A673 (cell line): ENCODE results near the gene CEP112. TPM values are rescaled to one million over a fixed set of nuclear protein-coding genes. Genes with fewer than 3 reads are reported as not detected.

Source experiments
- BruUV-seq: library from RNA; stranded (reverse); fragments of 400-500 nt; replicated peaks from 2 replicates; lab custom pipeline; 2021; lab: Mats Ljungman, UMichigan
- CTCF ChIA-PET: fragments of 300-600 bp; sonication (Branson Sonifier 250); formaldehyde crosslinking; loops from one replicate; lab custom pipeline; 2022; ENCODE audit warnings: antibody characterized with exemption; lab: Charles Lee
- POLR2A ChIA-PET: fragments of 300-600 bp; sonication (Branson Sonifier 250); formaldehyde crosslinking; loops from one replicate; lab custom pipeline; 2022; ENCODE audit warnings: antibody characterized with exemption; ENCODE audit not compliant: low non-redundant PET; lab: Charles Lee
- DNase-seq: peaks from one replicate; pipeline ENCODE4 v3.0.0-alpha.2; 2015; ENCODE audit warnings: low spot score
- H3K27ac ChIP-seq: fragments of 200-600 bp; sonication (generic); 2 replicates; pipeline ENCODE4 v1.5.1; 2016; ENCODE audit warnings: mixed run types, low read depth, mild to moderate bottlenecking, mixed read lengths, antibody characterized with exemption, low read length; ENCODE audit not compliant: poor library complexity, severe bottlenecking
- H3K27me3 ChIP-seq: fragments of 200-600 bp; sonication (generic); replicated peaks from 2 replicates; pipeline ENCODE4 v1.6.1; 2017; ENCODE audit warnings: mixed run types, low read depth, mild to moderate bottlenecking, mixed read lengths, antibody characterized with exemption, low read length; ENCODE audit not compliant: insufficient read depth, poor library complexity
- H3K36me3 ChIP-seq: fragments of 200-600 bp; sonication (generic); 2 replicates; pipeline ENCODE4 v1.6.1; 2016; ENCODE audit warnings: mixed run types, mild to moderate bottlenecking, mixed read lengths, antibody characterized with exemption, low read length; ENCODE audit not compliant: insufficient read depth, poor library complexity, severe bottlenecking
- H3K4me1 ChIP-seq: fragments of 200-600 bp; sonication (generic); 2 replicates; pipeline ENCODE4 v1.6.1; 2017; ENCODE audit warnings: mixed run types, mild to moderate bottlenecking, mixed read lengths, antibody characterized with exemption, low read length; ENCODE audit not compliant: insufficient read depth, poor library complexity, severe bottlenecking
- H3K4me3 ChIP-seq: fragments of 200-600 bp; sonication (generic); 2 replicates; pipeline ENCODE4 v1.5.1; 2016; ENCODE audit warnings: low read depth, mixed run types, mild to moderate bottlenecking, mixed read lengths, low read length; ENCODE audit not compliant: poor library complexity, severe bottlenecking
- H3K9me3 ChIP-seq: fragments of 200-600 bp; sonication (generic); 2 replicates; pipeline ENCODE4 v1.6.1; 2016; ENCODE audit warnings: mixed run types, low read depth, mild to moderate bottlenecking, mixed read lengths, antibody characterized with exemption, low read length; ENCODE audit not compliant: poor library complexity, severe bottlenecking
- EZH2 ChIP-seq: fragments of 200-600 bp; sonication (generic); IDR thresholded peaks from 2 replicates; pipeline ENCODE4 v1.6.1; 2017; ENCODE audit warnings: borderline replicate concordance, low read depth, mild to moderate bottlenecking, mixed read lengths, antibody characterized with exemption, low read length; ENCODE audit not compliant: poor library complexity, severe bottlenecking
- intact Hi-C: fragments of 100-400 bp; cut with micrococcal nuclease; formaldehyde crosslinking; loops from one replicate; pipeline ENCODE4 v1.10.0; 2022; ENCODE audit not compliant: unreplicated experiment
- total RNA-seq: library from RNA; stranded (reverse); gene quantifications from 2 replicates; pipeline ENCODE4 v1.2.3, GENCODE V29; 2021
- TF ChIP-seq, protein P1 (sequence below): fragments of 300-800, 200-600 bp; sonication (generic); conservative IDR thresholded peaks from 2 replicates; pipeline ENCODE4 v1.5.1; 2017; ENCODE audit warnings: low read depth, mild to moderate bottlenecking, antibody characterized with exemption, low read length, moderate library complexity, mixed read lengths

The CEP112 gene
- total RNA-seq, 1 experiment from 2014 or later, result 27.2 TPM

DNA sequence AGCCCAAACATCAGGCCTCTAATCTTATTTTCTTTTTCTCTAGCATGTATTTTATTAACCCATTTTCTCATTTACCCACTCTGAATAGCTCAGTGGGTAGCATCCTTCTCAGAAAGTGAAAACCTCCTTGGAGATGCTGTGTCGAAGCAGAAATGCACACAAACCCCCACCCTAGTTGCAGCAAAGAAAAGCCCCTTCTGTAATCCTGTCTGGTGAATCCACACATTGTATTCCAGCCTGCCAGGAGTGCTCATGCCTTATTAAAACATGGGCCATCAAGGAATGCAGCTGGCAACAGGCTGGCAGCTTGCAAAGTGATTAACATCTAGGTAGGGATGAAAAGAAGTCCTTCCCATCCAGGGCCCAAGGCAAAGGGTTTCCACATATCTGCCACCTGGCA is 590.8 kb downstream of the CEP112 start:
- H3K36me3 ChIP-seq, result no peaks in the 10 kb centered on the region
- intact Hi-C loops, result no loop called here
- no peaks in the 10 kb centered on the region for H3K9me3 ChIP-seq
- peak; percentile 59 for DNase-seq
- no peak for TF ChIP-seq EZH2
- TF ChIP-seq, protein P1, sequence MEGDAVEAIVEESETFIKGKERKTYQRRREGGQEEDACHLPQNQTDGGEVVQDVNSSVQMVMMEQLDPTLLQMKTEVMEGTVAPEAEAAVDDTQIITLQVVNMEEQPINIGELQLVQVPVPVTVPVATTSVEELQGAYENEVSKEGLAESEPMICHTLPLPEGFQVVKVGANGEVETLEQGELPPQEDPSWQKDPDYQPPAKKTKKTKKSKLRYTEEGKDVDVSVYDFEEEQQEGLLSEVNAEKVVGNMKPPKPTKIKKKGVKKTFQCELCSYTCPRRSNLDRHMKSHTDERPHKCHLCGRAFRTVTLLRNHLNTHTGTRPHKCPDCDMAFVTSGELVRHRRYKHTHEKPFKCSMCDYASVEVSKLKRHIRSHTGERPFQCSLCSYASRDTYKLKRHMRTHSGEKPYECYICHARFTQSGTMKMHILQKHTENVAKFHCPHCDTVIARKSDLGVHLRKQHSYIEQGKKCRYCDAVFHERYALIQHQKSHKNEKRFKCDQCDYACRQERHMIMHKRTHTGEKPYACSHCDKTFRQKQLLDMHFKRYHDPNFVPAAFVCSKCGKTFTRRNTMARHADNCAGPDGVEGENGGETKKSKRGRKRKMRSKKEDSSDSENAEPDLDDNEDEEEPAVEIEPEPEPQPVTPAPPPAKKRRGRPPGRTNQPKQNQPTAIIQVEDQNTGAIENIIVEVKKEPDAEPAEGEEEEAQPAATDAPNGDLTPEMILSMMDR, result no peak
- H3K27ac ChIP-seq, result no peak overlapping the region
- ChIA-PET POLR2A (no interaction called here), CTCF (no interaction called here)
- no peak overlapping the region for H3K4me3 ChIP-seq
- no peaks in the 10 kb centered on the region for H3K4me1 ChIP-seq
- no TSS peak for BruUV-seq
- no peaks in the 10 kb centered on the region for H3K27me3 ChIP-seq

DNA sequence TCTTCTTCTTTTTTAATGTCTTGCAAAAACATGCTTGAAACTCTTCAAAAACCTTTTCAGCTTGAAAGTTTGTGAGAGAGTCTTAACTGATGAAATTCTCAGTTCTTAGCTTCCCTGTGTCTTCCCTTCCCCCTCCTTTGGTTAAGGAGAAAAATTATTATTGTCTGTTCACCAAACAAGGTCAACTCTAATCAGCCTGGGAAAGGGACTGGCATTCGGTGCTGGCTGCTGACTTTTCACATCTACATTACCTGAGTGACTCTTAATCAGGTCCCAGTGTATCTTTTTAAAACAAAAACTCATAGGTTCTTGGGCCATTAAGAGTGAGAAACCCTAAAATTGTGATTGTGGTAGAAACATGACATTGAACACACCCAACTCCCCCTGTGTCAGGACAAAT is 591.4 kb downstream of the CEP112 start:
- intact Hi-C loops, result no loop called here
- POLR2A ChIA-PET, result no interaction called here
- CTCF ChIA-PET, result no interaction called here

DNA sequence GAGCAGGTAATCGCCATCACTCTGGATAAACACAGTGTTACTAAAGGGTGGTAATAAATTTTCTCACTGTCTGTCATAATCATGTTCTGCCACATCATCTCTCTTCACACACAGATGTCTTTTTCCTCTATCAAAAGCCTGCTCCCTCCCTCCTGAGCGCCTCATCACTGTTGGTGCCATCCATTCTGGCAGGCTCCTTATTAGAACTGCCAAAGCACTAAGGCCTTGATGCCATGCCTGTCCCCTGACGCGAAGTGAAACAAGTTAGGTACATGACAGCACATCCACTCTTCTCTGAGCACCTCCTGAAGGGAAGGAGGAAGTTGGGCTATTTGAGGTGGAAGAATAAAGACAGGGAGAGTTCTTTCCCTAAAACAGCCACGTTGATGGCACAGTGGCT is 592.3 kb downstream of the CEP112 start:
- TF ChIP-seq, protein P1, result no peak
- TF ChIP-seq EZH2, result no peak

More for the DNA sequence above, 591.4 kb downstream of the CEP112 start:
- no peaks in the 10 kb centered on the region for H3K4me1 ChIP-seq
- DNase-seq, result no peak
- H3K36me3 ChIP-seq, result no peaks in the 10 kb centered on the region
- no peaks in the 10 kb centered on the region for H3K9me3 ChIP-seq
- no peak overlapping the region for H3K27ac ChIP-seq
- no peak overlapping the region for H3K4me3 ChIP-seq
- TF ChIP-seq, protein P1, result no peak
- TF ChIP-seq EZH2, result no peak
- BruUV-seq, result no TSS peak
- no peaks in the 10 kb centered on the region for H3K27me3 ChIP-seq

More for the DNA sequence above, 592.3 kb downstream of the CEP112 start:
- peaks cover 4% of the 10 kb centered on the region for H3K4me1 ChIP-seq
- H3K9me3 ChIP-seq, result no peaks in the 10 kb centered on the region
- no TSS peak for BruUV-seq
- POLR2A ChIA-PET, result no interaction called here
- DNase-seq, result no peak
- CTCF ChIA-PET, result no interaction called here
- H3K27me3 ChIP-seq, result no peaks in the 10 kb centered on the region
- H3K36me3 ChIP-seq, result no peaks in the 10 kb centered on the region
- H3K4me3 ChIP-seq, result no peak overlapping the region
- H3K27ac ChIP-seq, result no peak overlapping the region
- intact Hi-C loops, result no loop called here
